GM12873 (cell line): ENCODE data around the gene CD300LD.

Source experiments
- CTCF ChIP-seq: IDR thresholded peaks from 2 replicates; pipeline ENCODE4 v1.5.1; 2012; ENCODE audit warnings: low read depth, mild to moderate bottlenecking, moderate library complexity, low read length, control low read depth; ENCODE audit not compliant: insufficient read depth; ENCODE audit errors: missing control alignments

Gene CD300LD

GRCh38 chr17:74567397-74567796, 24.7 kb downstream of the CD300LD start, which contains the start of gene CD300H:
TSS of gene CD300H (minus strand) at chr17:74567509.
- no peak for TF ChIP-seq CTCF

GRCh38 chr17:74566132-74566753, 25.8 kb downstream of the CD300LD start:
- TF ChIP-seq CTCF = peak; percentile 90

GRCh38 chr17:74565126-74565525, 27.0 kb downstream of the CD300LD start:
- no peak for TF ChIP-seq CTCF

GRCh38 chr17:74563358-74563757, 28.7 kb downstream of the CD300LD start:
- TF ChIP-seq CTCF = no peak

GRCh38 chr17:74561586-74561985, 30.5 kb downstream of the CD300LD start:
- no peak for TF ChIP-seq CTCF

GRCh38 chr17:74558882-74559519, 33.1 kb downstream of the CD300LD start:
- TF ChIP-seq CTCF = no peak

GRCh38 chr17:74555427-74555940, 36.6 kb downstream of the CD300LD start:
- TF ChIP-seq CTCF = no peak
